PC-9 (cell line): ENCODE results near the gene GLO1. TPM values are rescaled to one million over a fixed set of nuclear protein-coding genes. Genes with fewer than 3 reads are reported as not detected.

Experiments
- BruUV-seq: library from RNA; stranded (reverse); fragments of 400-500 nt; replicated peaks from 2 replicates; lab custom pipeline; 2021; lab: Mats Ljungman, UMichigan
- CTCF ChIA-PET: fragments of 300-600 bp; sonication (Branson Sonifier 250); formaldehyde crosslinking; loops from one replicate; lab custom pipeline; 2022; ENCODE audit warnings: antibody characterized with exemption; lab: Charles Lee
- POLR2A ChIA-PET: fragments of 300-600 bp; sonication (Branson Sonifier 250); formaldehyde crosslinking; loops from one replicate; lab custom pipeline; 2022; ENCODE audit warnings: antibody characterized with exemption; ENCODE audit not compliant: unreplicated experiment; lab: Charles Lee
- DNase-seq, 2 experiments: peaks; one replicate each; pipeline versions ENCODE4 v3.0.0 to v3.0.0-alpha.2; 2015 to 2022; ENCODE audit warnings: mixed read lengths in 1 of 2
- H2AFZ ChIP-seq: fragments of 200-600 bp; sonication (generic); 2 replicates; pipeline ENCODE4 v1.8.1; 2017; ENCODE audit warnings: antibody characterized with exemption
- H3F3A ChIP-seq: fragments of 200-600 bp; sonication (generic); 2 replicates; pipeline ENCODE4 v1.8.1; 2017; ENCODE audit warnings: antibody characterized with exemption, mild to moderate bottlenecking, low read depth; ENCODE audit not compliant: insufficient read depth
- H3K27ac ChIP-seq: fragments of 200-600 bp; sonication (generic); 2 replicates; pipeline ENCODE4 v1.6.1; 2016; ENCODE audit warnings: mixed run types
- H3K27me3 ChIP-seq: fragments of 200-600 bp; sonication (generic); 2 replicates; pipeline ENCODE4 v1.6.1; 2016; ENCODE audit warnings: low read depth, mixed run types; ENCODE audit not compliant: insufficient read depth
- H3K36me3 ChIP-seq: fragments of 200-600 bp; sonication (generic); 2 replicates; pipeline ENCODE4 v1.6.1; 2016; ENCODE audit warnings: low read depth, mixed run types
- H3K4me1 ChIP-seq: fragments of 200-600 bp; sonication (generic); replicated peaks from 2 replicates; pipeline ENCODE4 v1.6.1; 2016; ENCODE audit warnings: mixed run types; ENCODE audit not compliant: insufficient read depth
- H3K4me2 ChIP-seq: fragments of 200-600 bp; sonication (generic); 2 replicates; pipeline ENCODE4 v1.6.1; 2017; ENCODE audit warnings: mixed run types
- H3K4me3 ChIP-seq: fragments of 200-600 bp; sonication (generic); 2 replicates; pipeline ENCODE4 v1.6.1; 2016; ENCODE audit warnings: mixed run types
- H3K79me2 ChIP-seq: fragments of 200-600 bp; sonication (generic); 2 replicates; pipeline ENCODE4 v1.6.1; 2017; ENCODE audit warnings: low read depth, mixed run types
- H3K9me2 ChIP-seq: fragments of 200-600 bp; sonication (generic); 2 replicates; pipeline ENCODE4 v1.8.1; 2017; ENCODE audit warnings: mild to moderate bottlenecking; ENCODE audit not compliant: insufficient read depth
- H3K9me3 ChIP-seq: fragments of 200-600 bp; sonication (generic); 2 replicates; pipeline ENCODE4 v1.8.1; 2016; ENCODE audit warnings: low read depth; ENCODE audit not compliant: insufficient read depth
- H4K20me1 ChIP-seq: fragments of 200-600 bp; sonication (generic); 2 replicates; pipeline ENCODE4 v1.8.1; 2017; ENCODE audit not compliant: insufficient read depth
- CTCF ChIP-seq: fragments of 200-600 bp; sonication (generic); conservative IDR thresholded peaks from 2 replicates; pipeline ENCODE4 v1.6.1; 2017; ENCODE audit warnings: mixed run types, antibody characterized with exemption, mild to moderate bottlenecking, moderate library complexity
- EZH2 ChIP-seq: fragments of 200-600 bp; sonication (generic); IDR thresholded peaks from 2 replicates; pipeline ENCODE4 v1.8.0; 2017; ENCODE audit warnings: antibody characterized with exemption, low read depth
- intact Hi-C: fragments of 100-400 bp; cut with micrococcal nuclease; formaldehyde crosslinking; loops from one replicate; pipeline ENCODE4 v1.10.0; 2022; ENCODE audit not compliant: unreplicated experiment
- total RNA-seq: library from RNA; stranded (reverse); gene quantifications from 2 replicates; pipeline ENCODE4 v1.2.3, GENCODE V29; 2021

Gene GLO1
- total RNA-seq, 1 experiment from 2014 or later, result 118 TPM

- CTCF ChIA-PET, result interaction anchor here (0.5 to 0.6 kb wide), 4 partner anchors 108 to 1092 kb away, joined by 3 to 8 read pairs (median 6); no protein-coding TSS in a partner anchor
- no peaks in the 10 kb centered on the region for H4K20me1 ChIP-seq
- no peaks in the 10 kb centered on the region for H3K9me3 ChIP-seq
- peak within 1 kb of the TSS; percentile 28 for H3K27ac ChIP-seq
- peak; percentile 58 to 83 for DNase-seq
- no peaks in the 10 kb centered on the region for H3K9me2 ChIP-seq
- H3K4me3 ChIP-seq, result peak within 1 kb of the TSS; percentile 93
- H3K4me2 ChIP-seq, result peak within 1 kb of the TSS; percentile 80
- TF ChIP-seq EZH2 (no peak), CTCF (no peak)
- H3F3A ChIP-seq, result peaks cover 11% of the 10 kb centered on the region; the same call in 1 of the 2 replicates
- BruUV-seq, result no TSS peak
- POLR2A ChIA-PET, result interaction anchor here (0.7 kb wide), 1 partner anchor 1337 kb away, joined by 10 read pairs; no protein-coding TSS in a partner anchor
- H3K36me3 ChIP-seq, result no peaks in the 10 kb centered on the region
- H3K27me3 ChIP-seq, result no peaks in the 10 kb centered on the region
- peaks cover 15% of the 10 kb centered on the region; the same call in 1 of the 2 replicates for H3K79me2 ChIP-seq
- H3K4me1 ChIP-seq, result peaks cover 17% of the 10 kb centered on the region
- intact Hi-C loops, result no loop called here
- peak within 1 kb of the TSS; percentile 93 for H2AFZ ChIP-seq
Observed at GRCh38 chr6:38639498-38640215, 63.3 kb downstream of the GLO1 start, which contains the start of gene BTBD9. Gene BTBD9 (minus strand): TSS chr6:38639929.

- H3K27me3 ChIP-seq, result no peaks in the 10 kb centered on the region
- H3K36me3 ChIP-seq, result no peaks in the 10 kb centered on the region
- ChIA-PET CTCF (interaction anchor here (0.6 kb wide), 3 partner anchors 107 to 1092 kb away, joined by 6 to 8 read pairs (median 6); no protein-coding TSS in a partner anchor), POLR2A (interaction anchor here (0.7 kb wide), 1 partner anchor 1337 kb away, joined by 10 read pairs; no protein-coding TSS in a partner anchor)
- H3K9me2 ChIP-seq, result no peaks in the 10 kb centered on the region
- DNase-seq, result peak; percentile 37 to 41
- H3K4me2 ChIP-seq, result peak overlapping the region; percentile 80
- peaks cover 11% of the 10 kb centered on the region; the same call in 1 of the 2 replicates for H3F3A ChIP-seq
- H4K20me1 ChIP-seq, result no peaks in the 10 kb centered on the region
- peaks cover 17% of the 10 kb centered on the region for H3K4me1 ChIP-seq
- no peak for TF ChIP-seq CTCF
- TF ChIP-seq EZH2, result no peak
- TSS peak; percentile 64 for BruUV-seq
- no peaks in the 10 kb centered on the region for H3K9me3 ChIP-seq
- peak overlapping the region; percentile 28 for H3K27ac ChIP-seq
- peak overlapping the region; percentile 93 for H3K4me3 ChIP-seq
- peak overlapping the region; percentile 93 for H2AFZ ChIP-seq
- peaks cover 15% of the 10 kb centered on the region; the same call in 1 of the 2 replicates for H3K79me2 ChIP-seq
- intact Hi-C loops, result no loop called here
Observed at GRCh38 chr6:38638941-38639497, 63.9 kb downstream of the GLO1 start.

GRCh38 chr6:38637756-38638155 is 65.2 kb downstream of the GLO1 start:
- Histone ChIP-seq H3F3A (peaks cover 11% of the 10 kb centered on the region; the same call in 1 of the 2 replicates), H3K4me3 (no peak overlapping the region), H3K4me2 (no peak overlapping the region), H3K27me3 (no peaks in the 10 kb centered on the region), H3K27ac (no peak overlapping the region), H3K79me2 (peaks cover 15% of the 10 kb centered on the region; the same call in 1 of the 2 replicates), H2AFZ (no peak overlapping the region), H3K4me1 (peaks cover 17% of the 10 kb centered on the region), H3K9me2 (no peaks in the 10 kb centered on the region), H3K9me3 (no peaks in the 10 kb centered on the region), H4K20me1 (no peaks in the 10 kb centered on the region), H3K36me3 (no peaks in the 10 kb centered on the region)
- TF ChIP-seq CTCF (no peak), EZH2 (no peak)
- POLR2A ChIA-PET, result no interaction called here
- BruUV-seq, result no TSS peak
- no peak for DNase-seq
- CTCF ChIA-PET, result no interaction called here
- intact Hi-C loops, result no loop called here
